SK-N-SH (cell line): Measurements from ENCODE around the gene C4B. TPM values are rescaled to one million over a fixed set of nuclear protein-coding genes. Genes with fewer than 3 reads are reported as not detected.
"Not testable (repeated sequence)": the region's sequence is repeated elsewhere in the genome, so short reads cannot be mapped to it uniquely, and the experiment has no call there.

Experiments used
- CTCF ChIA-PET: fragments of 300-600, 350-600 bp; formaldehyde crosslinking; extraction: SDS; loops from one replicate; lab custom pipeline; 2021; lab: Yijun Ruan, JAX
- POLR2A ChIA-PET: fragments of 350-600 bp; sonication (Branson Sonifier 250); formaldehyde crosslinking; extraction: SDS; loops from one replicate; lab custom pipeline; 2020; ENCODE audit warnings: antibody characterized with exemption, inconsistent platforms; lab: Yijun Ruan, JAX
- DNase-seq: peaks from one replicate; pipeline ENCODE4 v3.0.0; 2012
- H2AFZ ChIP-seq: fragments of 200-600 bp; sonication (generic); 2 replicates; pipeline ENCODE4 v1.8.1; 2016; ENCODE audit warnings: antibody characterized with exemption, mild to moderate bottlenecking, low read depth
- H3F3A ChIP-seq: fragments of 200-600 bp; sonication (generic); replicated peaks from 2 replicates; pipeline ENCODE3; 2016; ENCODE audit warnings: antibody characterized with exemption, mild to moderate bottlenecking; ENCODE audit not compliant: insufficient read depth
- H3K27ac ChIP-seq, 2 experiments: fragments of 200-500 bp in 1 of 2; fragments of 200-600 bp in 1 of 2; sonication (Bioruptor generic) in 1 of 2; sonication (generic), shearing (Covaris generic) in 1 of 2; 2 replicates each; pipeline versions ENCODE4 v1.5.1 to v1.6.1; 2014 to 2016; ENCODE audit warnings: low read depth in 2 of 2, inconsistent platforms in 1 of 2, low read length in 1 of 2, mild to moderate bottlenecking in 1 of 2, mixed read lengths in 1 of 2
- H3K27me3 ChIP-seq: fragments of 200-600 bp; sonication (generic), shearing (Covaris generic); 2 replicates; pipeline ENCODE4 v1.6.1; 2016; ENCODE audit warnings: mixed run types; ENCODE audit not compliant: insufficient read depth
- H3K36me3 ChIP-seq, 2 experiments: fragments of 200-500 bp in 1 of 2; fragments of 200-600 bp in 1 of 2; sonication (Bioruptor generic) in 1 of 2; sonication (generic) in 1 of 2; replicated peaks in 1 of 2; 2 replicates each; pipeline versions ENCODE3 to v1.5.1; 2014 to 2016; ENCODE audit warnings: low read length in 1 of 2, mild to moderate bottlenecking in 1 of 2; ENCODE audit not compliant: insufficient read depth in 2 of 2, control insufficient read depth in 1 of 2
- H3K4me1 ChIP-seq, 2 experiments: fragments of 200-500 bp in 1 of 2; fragments of 200-600 bp in 1 of 2; sonication (Bioruptor generic) in 1 of 2; sonication (generic), shearing (Covaris generic) in 1 of 2; 2 replicates each; pipeline versions ENCODE4 v1.5.1 to v1.6.1; 2014 to 2016; ENCODE audit warnings: low read depth in 1 of 2, low read length in 1 of 2, mixed run types in 1 of 2; ENCODE audit not compliant: insufficient read depth in 2 of 2, control insufficient read depth in 1 of 2
- H3K4me2 ChIP-seq: fragments of 200-600 bp; sonication (generic), shearing (Covaris generic); 2 replicates; pipeline ENCODE4 v1.6.1; 2017; ENCODE audit warnings: mixed run types
- H3K4me3 ChIP-seq, 2 experiments: fragments of 200-500 bp in 1 of 2; fragments of 200-600 bp in 1 of 2; sonication (Bioruptor generic) in 1 of 2; sonication (generic), shearing (Covaris generic) in 1 of 2; 2 replicates each; pipeline versions ENCODE4 v1.5.1 to v1.8.1; 2014 to 2016; ENCODE audit warnings: low read depth in 2 of 2, inconsistent platforms in 1 of 2, low read length in 1 of 2, mild to moderate bottlenecking in 1 of 2, mixed read lengths in 1 of 2, moderate library complexity in 1 of 2
- H3K79me2 ChIP-seq: fragments of 200-600 bp; sonication (generic); 2 replicates; pipeline ENCODE4 v1.8.1; 2017; ENCODE audit warnings: mild to moderate bottlenecking; ENCODE audit not compliant: insufficient read depth
- H3K9ac ChIP-seq: fragments of 200-600 bp; sonication (generic); 2 replicates; pipeline ENCODE4 v1.6.1; 2017; ENCODE audit warnings: mixed run types
- H3K9me2 ChIP-seq: fragments of 200-600 bp; sonication (generic); 2 replicates; pipeline ENCODE4 v1.6.1; 2017; ENCODE audit warnings: mixed run types
- H3K9me3 ChIP-seq: fragments of 200-600 bp; sonication (generic); 2 replicates; pipeline ENCODE4 v1.6.1; 2017; ENCODE audit warnings: mixed run types, mild to moderate bottlenecking, moderate library complexity
- H4K20me1 ChIP-seq: fragments of 200-600 bp; sonication (generic); 2 replicates; pipeline ENCODE4 v1.6.1; 2017; ENCODE audit warnings: mild to moderate bottlenecking, mixed run types; ENCODE audit not compliant: insufficient read depth
- ELF1 ChIP-seq: IDR thresholded peaks from 2 replicates; pipeline ENCODE4 v1.4.0; 2012
- GATA2 ChIP-seq: sonication (generic); formaldehyde crosslinking; IDR thresholded peaks from 2 replicates; pipeline ENCODE4 v1.5.0; 2020; ENCODE audit warnings: mild to moderate bottlenecking, missing genetic modification reagents
- MXI1 ChIP-seq: IDR thresholded peaks from 2 replicates; pipeline ENCODE4 v1.6.1; 2012; ENCODE audit warnings: mild to moderate bottlenecking, low read depth, low read length, improper control_type of control experiment
- NRF1 ChIP-seq: IDR thresholded peaks from 2 replicates; pipeline ENCODE4 v1.6.1; 2012; ENCODE audit warnings: low read depth, mild to moderate bottlenecking, low read length
- RCOR1 ChIP-seq: fragments of 150-350 bp; IDR thresholded peaks from 2 replicates; pipeline ENCODE4 v1.6.1; 2017; ENCODE audit warnings: antibody characterized with exemption, low read length
- REST ChIP-seq: IDR thresholded peaks from 2 replicates; pipeline ENCODE4 v1.6.1; 2012; ENCODE audit warnings: mild to moderate bottlenecking, low read depth, low read length, moderate library complexity
- TAF1 ChIP-seq: IDR thresholded peaks from 2 replicates; pipeline ENCODE4 v1.6.1; 2012; ENCODE audit warnings: low read depth, mild to moderate bottlenecking, low read length, moderate library complexity, borderline replicate concordance
- TEAD4 ChIP-seq: IDR thresholded peaks from 2 replicates; pipeline ENCODE4 v1.4.0; 2012; ENCODE audit warnings: mild to moderate bottlenecking, borderline replicate concordance; ENCODE audit not compliant: insufficient read depth
- USF2 ChIP-seq: fragments of 150-350 bp; IDR thresholded peaks from 2 replicates; pipeline ENCODE4 v1.6.1; 2017; ENCODE audit warnings: antibody characterized with exemption, low read length, low read depth, borderline replicate concordance
- YY1 ChIP-seq: IDR thresholded peaks from 2 replicates; pipeline ENCODE4 v1.4.0; 2012; ENCODE audit warnings: low read depth, mild to moderate bottlenecking
- ZBTB33 ChIP-seq: IDR thresholded peaks from 2 replicates; pipeline ENCODE4 v1.4.0; 2012; ENCODE audit warnings: low read depth, borderline replicate concordance
- WGBS: methylation state at CpG from one replicate; pipeline ENCODE4 v1.1.6; 2017; ENCODE audit warnings: low lambda C conversion rate; 5-methylcytosine and 5-hydroxymethylcytosine counted together
- polyA plus RNA-seq, 3 experiments: library from polyadenylated mRNA; depleted of rRNA; stranded (reverse); fragments of >200 nt; gene quantifications; 2 replicates each; pipeline ENCODE4 v1.2.3, GENCODE V29; 2012
- TF ChIP-seq, protein P1 (sequence below): fragments of 200-600 bp; sonication (generic); IDR thresholded peaks from 2 replicates; pipeline ENCODE4 v1.6.1; 2017; ENCODE audit warnings: antibody characterized with exemption, mild to moderate bottlenecking, moderate library complexity

C4B gene
- polyA plus RNA-seq (2012; rRNA removed) = 6.8 and 10.9 TPM in 2 replicates
- polyA plus RNA-seq (2012; cell fraction: cytosol; rRNA removed) = 2.7 and 3.0 TPM in 2 replicates
- polyA plus RNA-seq (2012; cell fraction: nucleus; rRNA removed) = 35.5 and 55.3 TPM in 2 replicates

DNA sequence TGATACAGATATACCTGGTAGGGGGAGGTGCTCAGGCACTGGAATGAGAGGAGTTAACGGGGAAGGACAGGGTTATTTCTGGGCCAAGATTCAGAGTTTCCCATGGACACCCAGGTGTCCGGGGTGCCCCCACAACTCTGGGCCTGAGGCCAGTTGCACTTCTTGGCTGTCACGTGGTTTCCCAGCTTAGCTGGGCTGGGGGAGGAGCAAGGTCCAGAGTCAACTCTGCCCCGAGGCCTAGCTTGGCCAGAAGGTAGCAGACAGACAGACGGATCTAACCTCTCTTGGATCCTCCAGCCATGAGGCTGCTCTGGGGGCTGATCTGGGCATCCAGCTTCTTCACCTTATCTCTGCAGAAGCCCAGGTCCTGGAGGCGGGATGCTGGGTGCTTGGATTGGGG lies at the start of gene C4B:
Gene C4B, plus strand, starts transcription at position 249 of the 400 bp plus-strand sequence. Its CDS starts 51 bp downstream, at position 300.
- H3K79me2 ChIP-seq, H3F3A ChIP-seq, H3K4me1 ChIP-seq, H2AFZ ChIP-seq, H4K20me1 ChIP-seq, POLR2A ChIA-PET, H3K9ac ChIP-seq, H3K9me2 ChIP-seq, H3K4me3 ChIP-seq, H3K27me3 ChIP-seq, H3K9me3 ChIP-seq, H3K4me2 ChIP-seq, H3K36me3 ChIP-seq, H3K27ac ChIP-seq, DNase-seq, CTCF ChIA-PET: not testable (repeated sequence)
- no CpG with 5 or more reads among the region's 6 CpGs for WGBS

GRCh38 chr6:31965700-31966099 lies 48.9 kb upstream of the C4B start:
- H3K9ac ChIP-seq = no peak overlapping the region
- no peaks in the 10 kb centered on the region for H3K9me2 ChIP-seq
- H3K4me2 ChIP-seq = no peak overlapping the region
- WGBS = 95% methylated on average over 13 of the region's 13 CpGs
- H3K79me2 ChIP-seq = peaks cover 11% of the 10 kb centered on the region; the same call in 1 of the 2 replicates
- peaks cover 5 to 10% of the 10 kb centered on the region in 2 experiments; a peak in 1 of 4 replicates for H3K4me1 ChIP-seq
- H3F3A ChIP-seq = peaks cover 3% of the 10 kb centered on the region
- H3K27me3 ChIP-seq = no peaks in the 10 kb centered on the region
- no peaks in the 10 kb centered on the region for H3K9me3 ChIP-seq
- no peaks in the 10 kb centered on the region for H4K20me1 ChIP-seq
- no peak for DNase-seq
- TF ChIP-seq TAF1 = no peak
- no peak for TF ChIP-seq USF2
- H2AFZ ChIP-seq = no peak overlapping the region
- CTCF ChIA-PET = no interaction called here
- no peak overlapping the region for H3K27ac ChIP-seq
- H3K4me3 ChIP-seq = no peak overlapping the region
- peaks cover 31 to 90% of the 10 kb centered on the region in 2 experiments for H3K36me3 ChIP-seq
- POLR2A ChIA-PET = no interaction called here

GRCh38 chr6:31966506-31966905 lies 48.1 kb upstream of the C4B start:
- ChIA-PET CTCF (interaction anchor here (5.1 kb wide), 1 partner anchor 14 kb away, joined by 29 read pairs; no protein-coding TSS in a partner anchor), POLR2A (no interaction called here)
- WGBS = 94% methylated on average over 4 of the region's 7 CpGs
- no peaks in the 10 kb centered on the region for H4K20me1 ChIP-seq
- H3K4me3 ChIP-seq = no peak overlapping the region
- no peaks in the 10 kb centered on the region for H3K9me2 ChIP-seq
- H3K36me3 ChIP-seq = peaks cover 25 to 82% of the 10 kb centered on the region in 2 experiments
- H3K4me1 ChIP-seq = peaks cover 5 to 18% of the 10 kb centered on the region in 2 experiments; a peak in 1 of 4 replicates
- H2AFZ ChIP-seq = no peak overlapping the region
- no peaks in the 10 kb centered on the region for H3K27me3 ChIP-seq
- no peak for DNase-seq
- H3K4me2 ChIP-seq = no peak overlapping the region
- H3K27ac ChIP-seq = no peak overlapping the region
- peaks cover 15% of the 10 kb centered on the region; the same call in 1 of the 2 replicates for H3K79me2 ChIP-seq
- no peak overlapping the region for H3K9ac ChIP-seq
- no peaks in the 10 kb centered on the region for H3K9me3 ChIP-seq
- H3F3A ChIP-seq = peaks cover 7% of the 10 kb centered on the region
- TF ChIP-seq REST = no peak
- TF ChIP-seq MXI1 = no peak
- TF ChIP-seq ELF1 = no peak
- TF ChIP-seq TAF1 = no peak
- TF ChIP-seq, protein P1, sequence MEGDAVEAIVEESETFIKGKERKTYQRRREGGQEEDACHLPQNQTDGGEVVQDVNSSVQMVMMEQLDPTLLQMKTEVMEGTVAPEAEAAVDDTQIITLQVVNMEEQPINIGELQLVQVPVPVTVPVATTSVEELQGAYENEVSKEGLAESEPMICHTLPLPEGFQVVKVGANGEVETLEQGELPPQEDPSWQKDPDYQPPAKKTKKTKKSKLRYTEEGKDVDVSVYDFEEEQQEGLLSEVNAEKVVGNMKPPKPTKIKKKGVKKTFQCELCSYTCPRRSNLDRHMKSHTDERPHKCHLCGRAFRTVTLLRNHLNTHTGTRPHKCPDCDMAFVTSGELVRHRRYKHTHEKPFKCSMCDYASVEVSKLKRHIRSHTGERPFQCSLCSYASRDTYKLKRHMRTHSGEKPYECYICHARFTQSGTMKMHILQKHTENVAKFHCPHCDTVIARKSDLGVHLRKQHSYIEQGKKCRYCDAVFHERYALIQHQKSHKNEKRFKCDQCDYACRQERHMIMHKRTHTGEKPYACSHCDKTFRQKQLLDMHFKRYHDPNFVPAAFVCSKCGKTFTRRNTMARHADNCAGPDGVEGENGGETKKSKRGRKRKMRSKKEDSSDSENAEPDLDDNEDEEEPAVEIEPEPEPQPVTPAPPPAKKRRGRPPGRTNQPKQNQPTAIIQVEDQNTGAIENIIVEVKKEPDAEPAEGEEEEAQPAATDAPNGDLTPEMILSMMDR = no peak
- TF ChIP-seq TEAD4 = no peak
- TF ChIP-seq RCOR1 = no peak
- no peak for TF ChIP-seq ZBTB33
- no peak for TF ChIP-seq YY1
- TF ChIP-seq GATA2 (CRISPR knock-in tag) = no peak
- TF ChIP-seq NRF1 = no peak
